ENCODE results near the gene RBM18. TPM values are rescaled to one million over a fixed set of nuclear protein-coding genes. Genes with fewer than 3 reads are reported as not detected.

The RBM18 gene
- total and polyA plus RNA-seq, 2 donors (not counting 1 experiment from before 2014, with no cell fraction given): 9.7 to 12.4 TPM

DNA sequence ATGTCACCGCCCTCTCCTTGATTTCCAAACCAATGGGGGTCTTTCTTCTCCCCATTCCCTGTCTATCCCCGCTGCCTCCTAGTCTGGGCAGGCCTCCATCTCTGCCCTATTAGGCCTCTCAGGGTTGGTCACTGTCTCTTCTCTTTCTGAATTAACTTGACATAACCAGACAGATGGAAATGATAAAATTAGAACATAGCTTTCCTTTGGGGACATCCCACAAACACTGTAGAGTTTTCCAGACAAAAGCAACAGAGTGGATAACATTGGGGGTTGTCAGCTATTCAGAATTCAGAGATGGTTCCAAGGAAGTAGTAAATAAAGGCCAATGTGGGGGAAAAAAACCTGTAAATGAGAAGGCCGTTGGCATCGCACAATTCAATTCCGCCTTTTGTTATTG is 60.6 kb downstream of the RBM18 start:
- no peak for ATAC-seq (ENCODE audit: low read depth)
- Histone ChIP-seq H3K9ac (ENCODE audit: low read length) (no peak overlapping the region), H3K4me2 (replicated peaks; ENCODE audit: low read depth, low read length, poor library complexity, severe bottlenecking) (no peak overlapping the region), H3K4me1 (ENCODE audit: control insufficient read depth in 2 of 2, insufficient read depth in 2 of 2, low read length in 2 of 2) (no peaks in the 10 kb centered on the region), H3K27me3 (replicated peaks in 1 of 4; ENCODE audit: control extremely low read depth in 1 of 4, control insufficient read depth in 3 of 4, insufficient read depth in 4 of 4, low read length in 3 of 4) (no peaks in the 10 kb centered on the region), H2AFZ (ENCODE audit: insufficient read depth, low read depth, low read length, poor library complexity, severe bottlenecking) (no peak overlapping the region), H4K20me1 (ENCODE audit: control insufficient read depth, insufficient read depth, low read length, poor library complexity, severe bottlenecking) (no peaks in the 10 kb centered on the region), H3K9me3 (ENCODE audit: control extremely low read depth in 1 of 3, control insufficient read depth in 2 of 3, insufficient read depth in 1 of 3, low read length in 2 of 3) (no peaks in the 10 kb centered on the region), H3K36me3 (replicated peaks in 1 of 2; ENCODE audit: control extremely low read depth in 1 of 2, control insufficient read depth in 1 of 2, extremely low read depth in 1 of 2, insufficient read depth in 2 of 2, low read length in 1 of 2) (no peaks in the 10 kb centered on the region), H3K27ac (ENCODE audit: low read length in 2 of 2) (no peak overlapping the region), H3K79me2 (ENCODE audit: control insufficient read depth, insufficient read depth, low read length) (no peaks in the 10 kb centered on the region), H3K4me3 (ENCODE audit: control extremely low read depth in 1 of 5, extremely low read depth in 1 of 5, insufficient read depth in 1 of 5, low read depth in 2 of 5, low read length in 4 of 5) (no peak overlapping the region)
- no peak for DNase-seq
- H3K27me3 Mint-ChIP-seq: peaks cover 12% of the 10 kb centered on the region
- H3K27ac Mint-ChIP-seq: no peak overlapping the region
- no peak for TF ChIP-seq CTCF (IDR thresholded peaks at IDR 0.05)
- TF ChIP-seq EZH2 (IDR thresholded peaks at IDR 0.05; ENCODE audit: borderline replicate concordance, insufficient read depth, low read depth, low read length, poor library complexity, severe bottlenecking): no peak
- no peaks in the 10 kb centered on the region for H3K9me3 Mint-ChIP-seq (ENCODE audit: insufficient read depth)
- CTCF ChIA-PET: no interaction called here
- POLR2A ChIA-PET: no interaction called here
- intact Hi-C loops (cut with micrococcal nuclease): no loop called here
- no peaks in the 10 kb centered on the region for H3K4me1 Mint-ChIP-seq
- H3K4me3 Mint-ChIP-seq: no peak overlapping the region
- WGBS (ENCODE audit: insufficient coverage): 100% methylated on average over 3 of the region's 5 CpGs

- no peaks in the 10 kb centered on the region for H3K36me3 ChIP-seq (replicated peaks in 1 of 2; ENCODE audit: control extremely low read depth in 1 of 2, control insufficient read depth in 1 of 2, extremely low read depth in 1 of 2, insufficient read depth in 2 of 2, low read length in 1 of 2)
- H3K4me3 ChIP-seq (ENCODE audit: control extremely low read depth in 1 of 5, extremely low read depth in 1 of 5, insufficient read depth in 1 of 5, low read depth in 2 of 5, low read length in 4 of 5): no peak overlapping the region
- H3K27ac Mint-ChIP-seq: no peak overlapping the region
- H3K27me3 Mint-ChIP-seq: peaks cover 13% of the 10 kb centered on the region
- TF ChIP-seq EZH2 (IDR thresholded peaks at IDR 0.05; ENCODE audit: borderline replicate concordance, insufficient read depth, low read depth, low read length, poor library complexity, severe bottlenecking) (no peak), CTCF (IDR thresholded peaks at IDR 0.05) (no peak)
- no peaks in the 10 kb centered on the region for H3K9me3 Mint-ChIP-seq (ENCODE audit: insufficient read depth)
- H3K9me3 ChIP-seq (ENCODE audit: control extremely low read depth in 1 of 3, control insufficient read depth in 2 of 3, insufficient read depth in 1 of 3, low read length in 2 of 3): no peaks in the 10 kb centered on the region
- H3K4me2 ChIP-seq (replicated peaks; ENCODE audit: low read depth, low read length, poor library complexity, severe bottlenecking): no peak overlapping the region
- WGBS (ENCODE audit: insufficient coverage): 89% methylated on average over 3 of the region's 3 CpGs
- no peaks in the 10 kb centered on the region for H3K4me1 ChIP-seq (ENCODE audit: control insufficient read depth in 2 of 2, insufficient read depth in 2 of 2, low read length in 2 of 2)
- DNase-seq (no peak), ATAC-seq (ENCODE audit: low read depth) (no peak)
- H3K79me2 ChIP-seq (ENCODE audit: control insufficient read depth, insufficient read depth, low read length): no peaks in the 10 kb centered on the region
- no peak overlapping the region for H2AFZ ChIP-seq (ENCODE audit: insufficient read depth, low read depth, low read length, poor library complexity, severe bottlenecking)
- intact Hi-C loops (cut with micrococcal nuclease): no loop called here
- H3K27me3 ChIP-seq (replicated peaks in 1 of 4; ENCODE audit: control extremely low read depth in 1 of 4, control insufficient read depth in 3 of 4, insufficient read depth in 4 of 4, low read length in 3 of 4): peaks cover 0 to 8% (median 0%) of the 10 kb centered on the region in 4 experiments
- no peaks in the 10 kb centered on the region for H3K4me1 Mint-ChIP-seq
- H3K4me3 Mint-ChIP-seq: no peak overlapping the region
- no peaks in the 10 kb centered on the region for H4K20me1 ChIP-seq (ENCODE audit: control insufficient read depth, insufficient read depth, low read length, poor library complexity, severe bottlenecking)
- ChIA-PET POLR2A (no interaction called here), CTCF (no interaction called here)
- no peak overlapping the region for H3K9ac ChIP-seq (ENCODE audit: low read length)
- H3K27ac ChIP-seq (ENCODE audit: low read length in 2 of 2): no peak overlapping the region
Measured at GRCh38 chr9:122202111-122202510, 62.5 kb downstream of the RBM18 start.
